Brain microvascular endothelial cell (primary cell): ENCODE measurements around the gene ANKRD10.

Source experiments
- DNase-seq: peaks from one replicate; pipeline ENCODE4 v3.0.0-alpha.2; 2020
- H3K27ac ChIP-seq: fragments of 250-450 bp; sonication (Bioruptor Pico); 2 replicates; pipeline ENCODE4 v1.5.1; 2020; ENCODE audit warnings: mild to moderate bottlenecking, moderate library complexity
- H3K27me3 ChIP-seq: fragments of 250-450 bp; sonication (Bioruptor Pico); replicated peaks from 2 replicates; pipeline ENCODE4 v1.5.1; 2020; ENCODE audit warnings: mild to moderate bottlenecking
- H3K36me3 ChIP-seq: fragments of 250-450 bp; sonication (Bioruptor Pico); replicated peaks from 2 replicates; pipeline ENCODE4 v1.5.1; 2020; ENCODE audit warnings: mild to moderate bottlenecking
- H3K4me3 ChIP-seq: 2 replicates; pipeline ENCODE4 v1.5.1; 2011; ENCODE audit warnings: low read depth, mild to moderate bottlenecking, control low read depth, low read length, moderate library complexity
- in situ Hi-C: cut with HindIII; loops from 2 replicates; pipeline ENCODE4 v1.10.0; 2017; ENCODE audit warnings: low sequenced_read_pairs, low pct_ligation_motif_present
- TF ChIP-seq, protein P1 (sequence below): IDR thresholded peaks from 2 replicates; pipeline ENCODE4 v1.5.1; 2011; ENCODE audit warnings: low read depth, mild to moderate bottlenecking, moderate library complexity, low read length, control low read depth, inconsistent platforms; ENCODE audit errors: missing control alignments

ANKRD10 gene

DNA sequence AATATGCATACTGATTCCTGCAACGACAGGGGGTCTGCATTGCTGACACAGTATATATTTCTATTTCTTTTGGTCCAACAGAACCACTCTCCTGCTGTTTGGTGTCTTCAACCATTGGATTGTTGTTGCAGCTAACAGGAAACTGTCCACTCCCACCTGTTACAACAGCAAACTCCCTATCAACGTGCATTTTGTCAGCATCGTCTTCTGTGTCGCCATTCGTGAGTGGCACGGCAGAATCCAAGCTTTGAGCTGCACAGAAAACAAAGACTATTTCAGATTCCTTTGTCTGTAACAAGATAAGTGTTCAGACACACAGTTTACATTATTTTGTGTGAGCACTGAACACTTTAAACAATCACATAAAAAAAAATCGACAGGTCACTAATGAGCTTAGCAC lies 31.3 kb downstream of the ANKRD10 start:
- TF ChIP-seq, protein P1, sequence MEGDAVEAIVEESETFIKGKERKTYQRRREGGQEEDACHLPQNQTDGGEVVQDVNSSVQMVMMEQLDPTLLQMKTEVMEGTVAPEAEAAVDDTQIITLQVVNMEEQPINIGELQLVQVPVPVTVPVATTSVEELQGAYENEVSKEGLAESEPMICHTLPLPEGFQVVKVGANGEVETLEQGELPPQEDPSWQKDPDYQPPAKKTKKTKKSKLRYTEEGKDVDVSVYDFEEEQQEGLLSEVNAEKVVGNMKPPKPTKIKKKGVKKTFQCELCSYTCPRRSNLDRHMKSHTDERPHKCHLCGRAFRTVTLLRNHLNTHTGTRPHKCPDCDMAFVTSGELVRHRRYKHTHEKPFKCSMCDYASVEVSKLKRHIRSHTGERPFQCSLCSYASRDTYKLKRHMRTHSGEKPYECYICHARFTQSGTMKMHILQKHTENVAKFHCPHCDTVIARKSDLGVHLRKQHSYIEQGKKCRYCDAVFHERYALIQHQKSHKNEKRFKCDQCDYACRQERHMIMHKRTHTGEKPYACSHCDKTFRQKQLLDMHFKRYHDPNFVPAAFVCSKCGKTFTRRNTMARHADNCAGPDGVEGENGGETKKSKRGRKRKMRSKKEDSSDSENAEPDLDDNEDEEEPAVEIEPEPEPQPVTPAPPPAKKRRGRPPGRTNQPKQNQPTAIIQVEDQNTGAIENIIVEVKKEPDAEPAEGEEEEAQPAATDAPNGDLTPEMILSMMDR, result no peak
- Histone ChIP-seq H3K27ac (no peak overlapping the region), H3K4me3 (no peak overlapping the region), H3K36me3 (no peaks in the 10 kb centered on the region), H3K27me3 (no peaks in the 10 kb centered on the region)
- no peak for DNase-seq
- in situ Hi-C loops, result no loop called here

DNA sequence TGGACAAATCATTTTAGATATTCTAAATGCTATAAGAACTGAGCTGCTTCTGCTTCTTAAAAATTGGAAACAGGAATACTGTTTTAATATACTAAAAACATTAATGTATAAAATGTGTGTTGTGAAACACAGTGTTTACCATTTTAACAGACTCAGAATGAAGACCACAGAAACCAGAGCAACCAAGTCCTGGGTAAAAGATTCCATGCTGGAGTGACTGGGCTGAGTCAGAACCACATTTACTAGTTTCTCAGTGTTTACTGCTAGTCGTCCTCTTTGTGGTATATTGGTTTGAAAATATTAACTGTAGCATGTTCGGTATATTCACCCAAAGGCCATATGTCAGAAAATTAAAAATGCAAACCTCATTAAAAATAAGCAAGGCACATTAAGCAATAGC lies 31.9 kb downstream of the ANKRD10 start:
- Histone ChIP-seq H3K4me3 (no peak overlapping the region), H3K36me3 (no peaks in the 10 kb centered on the region), H3K27me3 (no peaks in the 10 kb centered on the region), H3K27ac (no peak overlapping the region)
- TF ChIP-seq, protein P1, result no peak
- DNase-seq, result no peak
- in situ Hi-C loops, result no loop called here

DNA sequence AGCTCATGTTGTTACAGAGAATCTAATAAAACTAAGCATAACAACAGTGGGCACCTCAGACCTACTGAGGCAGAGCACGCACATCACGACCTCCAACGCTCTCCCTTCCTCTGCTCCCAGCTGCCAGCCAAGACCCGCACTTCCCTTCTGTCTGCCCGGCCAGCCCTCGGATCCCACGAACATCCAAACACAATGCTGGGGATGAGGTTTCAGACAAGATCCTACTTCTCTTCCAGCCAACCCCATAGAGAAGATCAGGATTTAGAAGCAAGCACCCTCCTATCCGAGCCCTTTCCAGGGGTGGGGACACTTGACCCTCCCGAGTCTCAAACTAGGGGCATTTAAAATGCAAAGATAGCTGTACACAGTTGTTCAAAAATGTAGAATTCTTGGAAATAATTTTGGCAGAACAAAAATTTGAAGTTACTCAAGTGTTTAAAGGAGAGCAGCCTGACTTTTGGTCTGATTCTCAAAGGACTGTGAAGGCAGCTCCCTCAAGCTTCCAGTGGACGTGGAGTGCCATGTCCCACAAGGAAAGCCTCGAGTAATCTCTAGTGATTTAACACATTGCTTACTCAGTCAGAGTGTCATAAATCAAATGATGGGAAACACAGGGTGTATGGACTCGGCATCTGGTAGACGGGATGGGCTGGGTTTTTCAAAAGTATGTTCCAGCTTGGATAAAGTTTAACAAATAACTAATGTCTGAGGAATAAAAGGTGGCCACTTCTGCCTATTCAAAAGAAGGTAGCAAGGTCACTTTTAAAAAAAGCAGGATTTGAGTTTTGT lies 32.8 kb downstream of the ANKRD10 start:
- in situ Hi-C loops, result no loop called here
- TF ChIP-seq, protein P1, result no peak
- H3K27ac ChIP-seq, result no peak overlapping the region

DNA sequence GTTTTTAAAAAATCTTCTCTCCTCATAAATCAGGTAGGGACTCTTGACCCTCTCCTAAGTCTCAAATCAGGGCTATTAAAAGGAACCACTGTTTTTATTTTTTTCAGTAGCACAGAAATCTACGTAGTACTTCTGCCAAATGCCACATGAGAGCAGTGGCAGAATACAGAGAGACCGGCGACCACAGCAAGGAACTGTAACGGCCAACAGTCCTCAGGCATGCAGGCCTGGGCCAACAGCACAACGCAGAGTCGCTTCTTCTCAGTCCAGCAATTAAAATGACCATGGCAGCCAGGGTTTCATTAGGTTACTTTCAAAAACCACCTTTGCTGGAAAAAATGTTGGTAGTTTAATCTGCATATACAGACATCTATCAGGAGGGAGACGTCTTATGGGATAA lies 34.2 kb downstream of the ANKRD10 start:
- in situ Hi-C loops, result no loop called here
- Histone ChIP-seq H3K4me3 (no peak overlapping the region), H3K27ac (no peak overlapping the region), H3K36me3 (no peaks in the 10 kb centered on the region), H3K27me3 (no peaks in the 10 kb centered on the region)
- no peak for DNase-seq
- TF ChIP-seq, protein P1, result no peak

More for the DNA sequence above, 32.8 kb downstream of the ANKRD10 start:
- no peak for DNase-seq
- Histone ChIP-seq H3K27me3 (no peaks in the 10 kb centered on the region), H3K36me3 (no peaks in the 10 kb centered on the region), H3K4me3 (no peak overlapping the region)

DNA sequence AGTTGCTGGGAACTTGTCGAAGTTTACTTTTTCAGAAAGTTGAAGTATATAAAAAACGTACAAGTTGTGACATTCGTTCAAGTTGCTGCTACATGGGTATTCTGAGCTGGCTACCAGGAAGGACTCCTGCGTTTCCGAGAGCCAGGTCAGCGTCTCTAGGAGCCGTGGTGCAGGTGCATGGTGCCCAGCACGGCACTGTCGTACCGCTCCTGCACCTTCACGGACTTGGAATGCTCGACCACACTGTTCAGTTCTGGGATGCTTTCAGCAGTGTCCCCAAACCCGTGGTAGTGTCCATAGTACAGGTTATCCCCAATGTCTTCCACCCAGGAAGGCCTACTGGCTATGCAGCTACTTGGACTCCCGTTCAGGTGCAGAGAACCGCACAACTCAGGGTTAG lies 35.4 kb downstream of the ANKRD10 start:
- TF ChIP-seq, protein P1, result no peak
- no peak overlapping the region for H3K27ac ChIP-seq
- no peak overlapping the region for H3K4me3 ChIP-seq
- H3K36me3 ChIP-seq, result no peaks in the 10 kb centered on the region
- H3K27me3 ChIP-seq, result no peaks in the 10 kb centered on the region
- no peak for DNase-seq
- in situ Hi-C loops, result no loop called here

DNA sequence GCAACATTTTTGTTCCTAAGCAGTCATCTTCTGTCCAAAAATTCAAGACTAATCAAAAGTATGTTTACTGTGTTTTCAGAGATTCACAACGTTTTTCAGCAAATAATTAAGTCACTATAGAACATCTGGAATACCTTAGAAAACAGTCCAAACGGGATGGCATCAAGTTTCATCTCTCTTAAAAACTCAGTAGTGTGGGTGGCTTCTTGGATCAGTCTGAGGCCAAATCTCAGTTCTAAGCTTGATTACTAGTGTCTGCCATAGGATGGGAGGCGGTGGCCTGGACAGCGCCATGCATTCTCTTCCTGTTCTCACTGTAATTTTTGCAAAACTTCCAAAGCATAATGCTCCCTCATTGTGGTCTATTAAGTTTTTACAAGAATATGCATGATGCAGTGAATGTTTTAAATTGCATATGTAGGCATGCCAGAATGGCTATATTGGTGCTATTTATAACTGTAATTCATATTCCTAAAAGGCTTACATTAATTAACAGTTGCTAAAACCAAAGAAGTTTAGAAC lies 37.1 kb downstream of the ANKRD10 start:
- H3K36me3 ChIP-seq, result no peaks in the 10 kb centered on the region
- DNase-seq, result no peak
- TF ChIP-seq, protein P1, result no peak
- H3K27me3 ChIP-seq, result no peaks in the 10 kb centered on the region
- no peak overlapping the region for H3K27ac ChIP-seq
- H3K4me3 ChIP-seq, result no peak overlapping the region
- in situ Hi-C loops, result no loop called here
